HG03521 (cell line): ENCODE measurements around the gene NAT9.

Source experiments
- ATAC-seq: cut with Tn5 transposase; IDR thresholded peaks from one replicate; pipeline ENCODE4 v1.9.1; 2021; ENCODE audit warnings: mild to moderate bottlenecking, moderate library complexity; ENCODE audit not compliant: unreplicated experiment

NAT9 gene, protein sequence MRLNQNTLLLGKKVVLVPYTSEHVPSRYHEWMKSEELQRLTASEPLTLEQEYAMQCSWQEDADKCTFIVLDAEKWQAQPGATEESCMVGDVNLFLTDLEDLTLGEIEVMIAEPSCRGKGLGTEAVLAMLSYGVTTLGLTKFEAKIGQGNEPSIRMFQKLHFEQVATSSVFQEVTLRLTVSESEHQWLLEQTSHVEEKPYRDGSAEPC

GRCh38 chr17:74776044-74776962, at the start of gene NAT9:
TSS of gene NAT9 (minus strand) at chr17:74776345. CDS start at chr17:74775698, 647 bp downstream.
- ATAC-seq = peak; percentile 80

DNA sequence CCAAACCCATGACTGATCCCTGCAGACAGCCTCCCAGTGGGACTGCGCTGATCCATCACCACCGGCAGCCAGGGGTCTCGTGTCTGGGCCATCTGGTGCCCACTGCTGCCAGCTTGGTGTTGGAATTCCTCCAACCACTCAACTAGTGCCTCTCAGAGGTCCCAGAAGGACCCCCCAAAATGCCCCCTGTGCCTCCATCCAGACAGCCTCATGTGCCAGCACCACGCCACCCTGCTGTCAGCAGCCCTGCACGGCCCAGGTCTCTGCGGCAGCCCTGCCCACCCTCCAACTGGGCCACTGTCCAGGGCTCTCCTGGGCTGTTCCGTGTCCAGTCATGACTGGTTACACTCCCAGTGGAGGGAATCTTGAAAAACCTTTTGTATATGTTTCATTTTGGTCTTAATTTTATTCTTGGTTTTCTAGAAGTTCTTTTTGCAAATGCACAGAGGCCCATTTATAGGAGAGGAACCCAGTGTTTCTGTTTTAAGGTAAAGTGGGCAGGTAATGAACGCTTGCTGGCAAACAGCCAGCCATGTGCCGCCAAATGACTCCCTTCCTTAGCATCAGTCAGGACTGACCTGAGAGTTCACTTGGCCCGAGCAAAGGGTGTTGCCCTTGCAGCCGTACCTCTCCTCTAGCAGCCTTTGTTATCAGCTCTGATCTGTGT, 48.9 kb upstream of the NAT9 start:
- no peak for ATAC-seq

- no peak for ATAC-seq
Measured at GRCh38 chr17:74822939-74823367, 46.8 kb upstream of the NAT9 start.

- no peak for ATAC-seq
Measured at GRCh38 chr17:74822335-74822938, 46.3 kb upstream of the NAT9 start.

GRCh38 chr17:74821655-74822334, 45.6 kb upstream of the NAT9 start:
- ATAC-seq = no peak

DNA sequence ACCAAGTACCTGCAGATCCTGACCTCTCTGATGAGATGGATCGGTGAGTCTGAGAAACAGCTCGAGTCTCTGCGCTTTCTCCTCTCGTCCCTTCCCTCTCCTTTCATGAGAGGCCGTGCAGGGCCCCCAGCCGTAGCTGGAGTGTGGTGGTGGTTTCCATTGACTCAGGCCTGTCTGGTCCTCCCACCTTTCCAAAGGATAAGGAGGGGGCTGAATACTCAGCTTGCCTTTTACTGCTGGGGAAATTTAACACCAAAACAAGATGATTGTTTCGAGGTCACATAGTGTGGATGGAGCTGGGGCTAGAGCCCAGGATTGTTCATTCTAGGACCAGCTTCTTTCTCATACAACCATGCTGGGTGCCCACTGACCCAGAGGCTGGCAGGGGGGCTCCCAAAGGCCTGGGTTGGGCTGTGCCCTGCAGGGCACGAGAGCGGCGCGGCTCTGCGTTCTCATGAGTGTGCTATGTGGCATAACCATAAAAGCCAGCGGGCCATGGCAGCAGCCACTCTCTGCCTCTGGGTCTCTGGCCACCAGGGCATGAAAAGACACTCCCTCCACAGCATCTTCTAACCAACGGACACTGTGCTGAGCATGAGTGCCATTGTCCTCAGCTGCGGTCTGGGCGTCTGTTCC, 43.8 kb upstream of the NAT9 start:
- ATAC-seq = no peak

DNA sequence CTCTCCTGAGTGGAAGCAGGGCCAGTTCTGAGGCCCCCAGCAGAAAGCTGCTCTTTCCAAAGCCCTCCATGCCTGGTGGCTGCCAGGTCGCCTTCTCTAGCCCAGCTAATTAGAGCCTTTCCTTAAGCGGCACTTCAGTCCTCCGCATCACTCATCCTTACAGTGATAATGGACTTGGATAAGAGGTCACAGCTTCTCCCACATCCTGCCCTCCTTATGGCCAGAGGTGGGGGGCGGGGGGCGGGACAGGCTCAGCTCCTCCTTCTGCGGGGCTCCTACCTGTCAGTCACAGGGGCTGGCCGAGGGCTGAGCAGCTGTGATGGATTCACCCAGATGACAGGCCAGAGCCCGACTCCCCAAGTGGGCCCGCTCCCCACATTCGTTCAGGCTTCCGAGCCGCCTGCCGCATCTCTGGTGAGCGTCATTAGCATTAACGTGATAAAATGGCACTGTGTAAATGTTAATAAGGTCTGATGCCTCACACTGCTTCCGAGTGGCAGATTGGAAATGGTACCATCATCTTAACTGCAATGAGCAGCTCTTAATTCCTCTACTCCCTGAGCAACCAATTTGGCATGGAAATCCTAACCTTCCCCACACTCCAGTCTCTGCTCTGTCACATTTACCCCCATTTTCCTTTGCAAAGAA, 42.3 kb upstream of the NAT9 start:
- ATAC-seq = no peak

- ATAC-seq = no peak
Measured at GRCh38 chr17:74816905-74817620, 40.9 kb upstream of the NAT9 start.

DNA sequence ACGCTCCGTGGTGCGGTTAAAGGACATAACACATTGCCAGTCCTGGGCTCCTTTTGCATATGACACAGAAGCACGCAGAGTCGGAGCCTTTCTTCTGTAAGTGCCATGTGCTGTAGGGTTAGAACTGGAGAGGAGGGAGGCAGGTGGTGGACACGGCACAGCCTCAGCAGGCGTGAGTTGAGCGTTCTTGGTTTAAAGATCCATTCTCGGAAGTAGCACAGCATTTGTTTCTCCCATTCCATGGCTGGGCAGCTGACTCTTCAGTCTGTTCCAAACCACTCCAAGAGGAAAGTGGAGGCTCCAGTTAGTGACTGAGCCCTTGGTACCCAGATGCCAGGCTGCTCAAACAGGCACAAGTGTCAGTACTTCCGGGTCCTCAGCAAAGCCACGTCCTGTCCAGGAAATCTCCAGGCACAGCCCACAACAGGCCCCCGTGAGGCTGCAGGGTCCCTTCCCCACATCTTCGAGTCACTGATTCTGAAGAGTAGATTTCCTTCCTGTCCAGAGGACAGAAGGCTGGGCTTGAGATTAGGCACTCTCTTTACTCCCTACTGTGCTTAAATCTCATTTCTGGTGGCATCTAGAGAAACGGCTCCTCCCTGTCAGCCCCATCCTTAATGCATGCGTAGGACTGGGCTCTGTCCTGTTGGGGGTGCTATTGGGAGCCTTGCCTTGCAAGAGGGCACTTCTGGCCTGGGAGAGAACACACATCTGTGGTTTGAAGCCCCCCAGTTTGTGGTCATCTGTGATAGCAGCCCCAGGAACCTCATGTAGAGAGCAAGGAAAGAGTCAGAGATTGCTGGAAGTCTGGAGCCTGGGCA, 39.6 kb upstream of the NAT9 start:
- ATAC-seq = no peak

DNA sequence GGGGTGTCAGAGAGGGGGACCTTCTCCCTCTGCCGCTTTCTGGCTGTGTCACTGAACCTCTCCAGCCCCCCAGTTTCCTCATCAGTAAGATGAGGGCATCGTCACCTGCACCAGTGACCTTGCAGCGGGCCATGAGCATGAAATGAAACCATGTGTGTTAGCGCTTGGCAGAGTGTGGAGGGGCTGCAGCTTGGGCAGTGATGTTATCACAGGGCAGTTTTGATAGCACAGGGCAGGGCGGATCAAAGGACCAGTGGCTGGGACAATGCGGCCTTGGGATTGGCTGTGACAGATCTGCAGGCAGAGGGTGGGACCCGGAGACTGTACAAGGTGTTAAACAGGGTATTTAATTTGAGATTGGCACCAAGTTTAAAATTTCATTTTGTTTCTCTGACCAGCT, 38.9 kb upstream of the NAT9 start:
- ATAC-seq = no peak

- no peak for ATAC-seq
Measured at GRCh38 chr17:74814453-74814852, 38.3 kb upstream of the NAT9 start.

DNA sequence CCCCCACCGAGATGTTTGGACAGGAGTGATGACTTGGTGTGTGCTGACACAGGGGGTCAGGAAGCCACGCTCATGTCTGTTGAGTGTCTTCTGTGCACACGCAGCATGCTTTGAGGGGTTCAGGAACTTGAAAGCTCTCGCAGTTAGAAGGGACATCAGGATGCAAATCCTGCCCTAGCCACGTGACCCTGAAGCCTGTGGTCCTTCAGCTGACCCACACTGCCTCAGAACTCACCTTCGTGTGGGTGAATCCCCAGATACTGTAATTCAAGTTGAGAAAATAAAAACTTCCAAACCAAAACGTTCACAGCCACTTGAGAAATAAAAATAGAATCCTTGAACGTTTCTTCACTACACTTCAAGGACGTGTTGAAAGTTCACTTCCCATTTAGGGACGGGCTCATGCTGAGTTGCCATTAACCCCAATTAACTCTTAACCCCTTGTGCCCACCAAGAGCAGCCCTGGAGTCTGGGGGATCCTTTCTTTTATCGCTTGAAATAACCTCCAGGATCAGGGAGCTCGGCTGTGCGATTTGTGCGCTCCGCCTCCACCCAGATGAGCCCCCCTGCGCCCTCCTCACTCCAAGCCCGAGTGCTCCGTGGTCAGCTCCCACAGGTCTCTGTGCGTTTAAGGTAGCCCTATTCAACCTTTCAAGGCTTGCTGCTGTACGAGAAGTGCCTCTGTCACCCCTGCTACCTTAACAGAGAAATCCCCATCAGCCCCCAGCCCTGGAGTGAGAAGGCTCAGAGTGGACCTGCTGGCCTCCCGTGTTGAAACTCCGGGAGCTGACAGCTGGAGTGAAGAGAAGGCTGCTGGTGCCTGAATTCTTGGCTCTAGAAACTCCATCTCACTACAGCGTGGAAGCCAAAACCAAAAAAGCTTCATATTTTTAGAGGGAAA, 36.2 kb upstream of the NAT9 start:
- ATAC-seq = no peak

DNA sequence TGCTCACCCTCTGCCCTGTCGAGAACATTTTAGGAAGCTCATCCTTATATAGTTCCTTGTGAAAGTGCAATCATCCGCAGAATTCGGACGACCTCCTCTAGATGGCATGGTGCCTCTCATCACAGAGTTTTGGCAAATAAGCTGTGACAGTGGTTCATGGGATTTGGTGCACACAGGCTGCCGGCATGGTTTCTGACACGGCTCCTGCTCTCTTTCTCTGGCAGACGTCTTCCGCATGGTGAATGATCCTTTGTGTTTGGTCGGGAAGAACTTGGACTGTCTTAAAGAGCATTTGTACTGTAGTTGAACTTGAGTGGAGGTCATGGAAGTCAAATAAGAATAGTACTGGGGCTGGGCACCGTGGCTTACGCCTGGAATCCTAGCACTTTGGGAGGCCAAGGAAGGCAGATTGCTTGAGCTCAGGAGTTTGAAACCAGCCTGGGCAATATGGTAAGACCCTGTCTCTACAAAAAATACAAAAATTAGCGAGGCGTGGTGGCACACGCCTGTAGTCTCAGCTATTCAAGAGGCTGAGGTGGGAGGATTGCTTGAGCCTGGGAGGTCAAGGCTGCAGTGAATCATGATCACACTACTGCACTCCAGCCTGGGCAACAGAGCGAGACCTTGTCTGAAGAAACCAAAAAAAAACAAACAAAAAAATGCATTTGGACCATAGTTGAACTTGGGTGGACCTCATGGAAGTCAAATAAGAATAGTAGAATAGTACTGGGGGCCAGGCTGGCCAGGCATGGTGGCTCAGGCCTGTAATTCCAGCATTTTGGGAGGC, 34.7 kb upstream of the NAT9 start:
- ATAC-seq = no peak

- no peak for ATAC-seq
Measured at GRCh38 chr17:74808714-74809430, 32.7 kb upstream of the NAT9 start.

DNA sequence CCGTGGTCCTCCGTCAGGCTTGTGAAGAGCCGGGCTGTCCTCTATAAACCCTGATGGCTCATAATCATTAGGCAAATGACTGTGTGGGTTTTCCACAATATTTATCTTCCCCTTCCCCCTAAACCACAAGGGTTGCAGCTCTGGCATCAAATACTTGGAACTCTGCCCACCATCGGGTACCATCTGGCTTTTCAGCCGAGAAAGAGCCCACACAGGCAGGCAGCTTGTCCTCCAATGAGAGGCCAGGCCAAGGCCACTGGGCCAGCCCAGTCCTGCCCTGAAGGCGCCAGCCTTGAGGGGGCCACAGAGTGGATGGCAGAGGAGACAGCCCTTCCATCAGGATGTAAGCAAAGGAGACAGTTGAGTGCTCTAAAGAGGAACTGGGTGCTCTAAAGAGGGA, 31.8 kb upstream of the NAT9 start:
- ATAC-seq = no peak

- no peak for ATAC-seq
Measured at GRCh38 chr17:74807441-74807840, 31.3 kb upstream of the NAT9 start.
